Glutamatergic neuron (in vitro differentiated cells): Measurements from ENCODE around the gene CLDN19. TPM values are rescaled to one million over a fixed set of nuclear protein-coding genes. Genes with fewer than 3 reads are reported as not detected.

Experiments used
- DNase-seq: peaks from one replicate; pipeline ENCODE4 v3.0.0; 2022
- H3K27ac Mint-ChIP-seq: one replicate; pipeline ENCODE4 v1.8.0; 2020; ENCODE audit warnings: mild to moderate bottlenecking, mixed read lengths, inconsistent platforms; ENCODE audit not compliant: unreplicated experiment
- H3K27me3 Mint-ChIP-seq: one replicate; pipeline ENCODE4 v1.8.0; 2020; ENCODE audit warnings: mild to moderate bottlenecking, moderate library complexity, mixed read lengths, inconsistent platforms; ENCODE audit not compliant: unreplicated experiment
- H3K36me3 Mint-ChIP-seq: one replicate; pipeline ENCODE4 v1.8.0; 2020; ENCODE audit warnings: mild to moderate bottlenecking, mixed read lengths, inconsistent platforms; ENCODE audit not compliant: unreplicated experiment
- H3K4me1 Mint-ChIP-seq: one replicate; pipeline ENCODE4 v1.8.0; 2020; ENCODE audit warnings: mild to moderate bottlenecking, low read depth, mixed read lengths, inconsistent platforms; ENCODE audit not compliant: unreplicated experiment
- H3K4me3 Mint-ChIP-seq: one replicate; pipeline ENCODE4 v1.8.0; 2020; ENCODE audit warnings: mild to moderate bottlenecking, mixed read lengths, inconsistent platforms; ENCODE audit not compliant: unreplicated experiment
- H3K9me3 Mint-ChIP-seq: one replicate; pipeline ENCODE4 v1.8.0; 2020; ENCODE audit warnings: mild to moderate bottlenecking, moderate library complexity, mixed read lengths, inconsistent platforms; ENCODE audit not compliant: unreplicated experiment
- CTCF ChIP-seq: fragments of 200-600 bp; sonication (generic); IDR thresholded peaks from one replicate; pipeline ENCODE4 v1.5.0; 2021; ENCODE audit not compliant: partially characterized antibody, unreplicated experiment
- total RNA-seq: library from RNA; stranded (reverse); fragmentation: NEBNext Ultra II Directional; extraction: Animal tissue kit (Norgen Biotek cat#: 25700); gene quantifications from one replicate; pipeline ENCODE4 v1.2.1, GENCODE V29; 2021; ENCODE audit not compliant: unreplicated experiment

CLDN19 gene
- total RNA-seq, 1 donor from 2014 or later, result not detected

- TF ChIP-seq CTCF, result no peak
- peaks cover 3% of the 10 kb centered on the region for H3K9me3 Mint-ChIP-seq
- peaks cover 9% of the 10 kb centered on the region for H3K4me1 Mint-ChIP-seq
- peak overlapping the region; percentile 92 for H3K27ac Mint-ChIP-seq
- H3K27me3 Mint-ChIP-seq, result peaks cover 6% of the 10 kb centered on the region
- no peak for DNase-seq
- no peaks in the 10 kb centered on the region for H3K36me3 Mint-ChIP-seq
- peak overlapping the region; percentile 91 for H3K4me3 Mint-ChIP-seq
These were observed 27.5 kb upstream of the CLDN19 start for GRCh38 chr1:42767510-42768000.

GRCh38 chr1:42766741-42767509 is 26.9 kb upstream of the CLDN19 start, which contains the start of the genes C1orf50 and P3H1:
C1orf50 (plus strand) TSS chr1:42767249; CDS start chr1:42767312, 63 bp downstream.
P3H1 (minus strand) TSS chr1:42767028; CDS start chr1:42766971, 57 bp downstream.
- H3K4me3 Mint-ChIP-seq, result peak within 1 kb of the TSS; percentile 91
- peaks cover 6% of the 10 kb centered on the region for H3K27me3 Mint-ChIP-seq
- peaks cover 4% of the 10 kb centered on the region for H3K4me1 Mint-ChIP-seq
- peaks cover 3% of the 10 kb centered on the region for H3K9me3 Mint-ChIP-seq
- peak within 1 kb of the TSS; percentile 92 for H3K27ac Mint-ChIP-seq
- DNase-seq, result peak; percentile 100
- H3K36me3 Mint-ChIP-seq, result no peaks in the 10 kb centered on the region
- no peak for TF ChIP-seq CTCF

- Mint-ChIP-seq H3K27ac (no peak overlapping the region), H3K27me3 (peaks cover 6% of the 10 kb centered on the region), H3K4me3 (no peak overlapping the region), H3K4me1 (peaks cover 4% of the 10 kb centered on the region), H3K9me3 (peaks cover 3% of the 10 kb centered on the region), H3K36me3 (no peaks in the 10 kb centered on the region)
- peak; percentile 61 for DNase-seq
- peak; percentile 58 for TF ChIP-seq CTCF
These were observed 26.1 kb upstream of the CLDN19 start for GRCh38 chr1:42765832-42766740.

GRCh38 chr1:42765269-42765668 is 25.2 kb upstream of the CLDN19 start:
- no peak for TF ChIP-seq CTCF
- Mint-ChIP-seq H3K9me3 (no peaks in the 10 kb centered on the region), H3K27me3 (peaks cover 4% of the 10 kb centered on the region), H3K27ac (no peak overlapping the region), H3K36me3 (no peaks in the 10 kb centered on the region), H3K4me1 (peaks cover 4% of the 10 kb centered on the region), H3K4me3 (no peak overlapping the region)
- no peak for DNase-seq
